Pons (tissue), 1 donor: ENCODE measurements around the gene PHACTR1.
"Not testable (repeated sequence)": the region's sequence is repeated elsewhere in the genome, so short reads cannot be mapped to it uniquely, and the experiment has no call there.

Source experiments
- DNase-seq: peaks from one replicate; pipeline ENCODE4 v3.0.0-alpha.2; 2016; ENCODE audit warnings: low spot score

PHACTR1 gene

DNA sequence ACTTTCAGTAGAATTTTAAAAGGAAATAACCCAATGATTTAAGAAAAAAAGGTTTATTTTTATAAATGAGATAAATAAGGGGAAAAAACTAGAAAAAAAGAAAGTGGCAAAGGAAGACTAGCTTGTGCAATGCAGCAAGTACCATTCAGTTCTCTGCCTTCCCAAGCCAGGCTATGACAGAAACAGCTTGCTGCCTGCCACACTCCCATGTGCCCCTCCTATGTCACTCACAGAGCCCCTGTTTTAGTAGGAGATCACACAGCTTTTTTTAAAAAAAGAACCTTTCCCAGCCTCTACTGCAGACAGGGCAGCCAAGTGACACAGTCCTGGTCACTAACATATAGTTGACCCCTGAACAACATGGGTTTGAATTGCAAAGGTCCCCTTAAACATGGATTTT lies 598.2 kb downstream of the PHACTR1 start:
- DNase-seq = no peak

DNA sequence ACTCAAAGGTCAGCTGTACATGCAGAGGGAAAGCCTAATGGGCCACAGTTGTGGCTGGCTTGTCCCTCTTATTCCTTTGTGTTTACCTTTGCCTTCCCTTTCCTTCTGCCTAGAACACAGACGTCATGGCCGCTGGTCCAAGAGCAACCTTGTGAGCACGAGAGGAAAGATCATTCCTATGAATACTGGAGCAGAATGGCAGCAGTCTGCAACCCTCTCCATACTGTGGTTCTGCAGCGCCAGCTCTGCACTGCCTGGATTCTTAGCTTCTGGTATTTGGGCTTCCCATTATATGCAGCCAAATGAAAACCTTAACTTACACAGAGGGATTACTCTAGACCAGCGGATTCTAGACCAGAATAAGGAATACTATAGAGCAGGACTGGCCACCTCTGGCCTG lies 599.3 kb downstream of the PHACTR1 start:
- DNase-seq = no peak

DNA sequence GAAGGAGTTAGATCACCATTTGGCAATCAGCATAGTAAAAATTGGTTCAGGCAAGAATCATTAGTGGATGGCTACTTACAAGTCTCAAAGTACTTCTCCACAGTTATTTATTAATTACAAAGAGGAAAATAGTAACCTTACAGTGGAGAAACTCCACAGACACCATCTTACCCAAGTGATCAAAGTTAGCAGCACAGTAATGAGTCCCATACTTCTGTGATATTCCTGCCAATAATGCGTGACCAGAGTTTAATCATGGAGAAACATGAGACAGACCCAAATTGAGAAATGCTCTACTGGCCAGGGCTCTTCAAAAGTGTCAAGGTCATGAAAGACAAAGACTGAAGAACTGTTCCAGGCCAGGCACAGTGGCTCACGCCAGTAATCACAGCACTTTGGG lies 602.3 kb downstream of the PHACTR1 start:
- no peak for DNase-seq

DNA sequence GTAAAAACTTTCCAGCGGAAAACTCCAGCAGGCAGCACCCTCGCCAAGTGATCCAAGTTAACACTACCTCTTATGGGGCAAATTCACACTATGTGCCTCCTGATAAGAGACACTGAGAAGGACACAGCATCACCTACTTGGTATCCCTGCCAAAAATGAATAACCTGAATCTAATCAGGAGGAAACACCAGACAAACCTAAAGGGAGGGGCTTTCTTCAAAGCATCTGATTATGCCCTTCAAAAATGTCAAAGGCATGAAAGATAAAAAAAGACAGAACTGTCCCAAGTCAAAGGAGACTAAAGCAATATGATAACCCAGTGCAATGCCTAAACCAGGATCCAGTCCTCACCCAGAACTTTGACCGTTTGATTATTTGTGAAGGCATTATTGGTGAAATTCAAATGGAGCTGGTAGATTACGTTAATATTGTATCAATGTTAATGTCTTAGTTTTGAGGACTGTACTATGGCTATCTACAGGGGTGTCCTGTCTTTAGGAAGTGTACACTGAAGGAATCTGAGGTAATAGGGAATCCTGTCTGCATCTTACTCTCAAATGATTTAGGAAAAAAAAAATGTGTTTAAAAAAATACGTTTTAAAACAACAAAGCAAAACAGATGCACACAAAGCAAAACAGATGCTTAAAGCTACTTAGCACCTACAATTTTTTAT lies 603.5 kb downstream of the PHACTR1 start:
- no peak for DNase-seq

DNA sequence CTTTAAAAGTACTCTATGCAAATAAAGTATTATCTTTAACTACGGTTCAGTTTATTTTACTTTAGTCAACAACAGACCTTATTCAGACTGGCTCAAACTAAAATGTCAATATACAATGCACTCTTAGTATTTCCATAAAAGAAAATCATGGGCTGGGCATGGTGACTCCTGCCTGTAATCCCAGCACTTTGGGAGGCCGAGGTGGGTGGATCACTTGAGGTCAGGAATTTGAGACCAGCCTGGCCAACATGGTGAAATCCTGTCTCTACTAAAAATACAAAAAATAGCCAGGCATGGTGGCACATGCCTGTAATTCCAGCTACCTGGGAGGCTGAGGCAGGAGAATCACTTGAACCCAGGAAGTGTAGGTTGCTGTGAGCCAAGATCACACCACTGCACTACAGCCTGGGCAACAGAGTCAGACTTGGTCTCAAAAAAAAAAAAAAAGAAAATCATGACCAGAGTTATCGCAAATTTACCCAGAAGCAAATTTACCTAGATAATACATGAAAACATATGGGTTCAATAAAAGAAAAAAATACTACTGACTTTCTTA lies 609.5 kb downstream of the PHACTR1 start:
- DNase-seq = not testable (repeated sequence)

DNA sequence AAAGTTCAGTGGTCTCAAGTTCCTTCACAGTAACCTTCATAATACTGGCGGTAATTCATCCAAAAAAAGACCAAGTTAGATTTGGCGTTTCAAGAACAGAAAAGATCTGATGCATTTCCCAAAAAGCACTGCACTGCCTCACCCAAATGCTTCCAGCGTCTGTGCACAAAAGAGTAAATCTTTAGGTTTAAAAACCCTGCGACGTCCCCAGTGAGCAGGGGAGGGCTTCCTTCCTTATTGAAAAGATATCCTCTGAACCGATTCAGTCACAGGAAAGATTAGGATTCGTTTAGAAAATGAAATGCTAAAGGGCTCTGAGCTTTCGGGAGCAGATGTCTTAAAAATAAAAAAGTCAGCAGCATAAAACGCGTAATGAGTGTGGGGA lies 611.1 kb downstream of the PHACTR1 start:
- DNase-seq = peak; percentile 37

DNA sequence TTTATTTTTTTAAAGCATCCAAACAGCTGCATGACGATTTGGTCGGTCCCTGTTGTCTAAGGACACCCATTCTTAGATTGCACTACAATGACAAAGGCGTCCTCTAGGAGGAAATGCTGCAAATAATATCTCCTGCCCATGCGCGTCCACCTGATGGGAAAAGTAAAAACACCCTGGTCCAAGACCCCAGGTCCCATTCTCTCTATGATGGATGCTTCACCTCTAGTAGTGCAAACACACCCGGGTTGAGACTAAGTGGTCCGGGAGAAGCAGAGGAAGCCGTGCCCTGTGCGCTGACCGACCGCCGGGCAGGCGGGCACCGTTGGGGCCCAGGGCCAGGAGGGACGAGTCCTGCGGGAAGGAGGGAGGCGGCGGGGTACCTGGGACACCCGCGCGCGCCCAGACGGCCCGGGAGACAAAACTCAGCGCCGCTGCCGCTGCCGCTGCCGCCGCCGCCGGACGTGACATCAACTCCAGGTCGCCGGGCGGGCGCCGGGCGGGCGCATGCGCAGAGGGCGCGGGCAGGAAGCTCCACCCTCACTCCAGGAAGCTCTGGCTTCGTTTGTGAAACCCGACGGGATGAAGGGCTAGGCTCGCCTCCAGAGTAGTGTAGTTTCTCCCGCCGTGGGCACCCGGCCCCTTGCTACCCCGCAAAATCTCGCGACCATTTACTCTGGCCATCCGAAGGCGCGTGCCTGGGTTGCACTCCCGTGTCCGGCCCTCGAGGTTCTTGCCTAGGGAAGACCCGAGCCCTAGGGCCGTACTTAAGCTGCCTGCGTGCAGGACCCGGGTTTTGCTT lies 611.7 kb downstream of the PHACTR1 start, which contains the start of gene TBC1D7:
TSS of gene TBC1D7 (minus strand) at position 462 of the 799 bp plus-strand sequence. CDS start 1,639 bp downstream, outside the sequence.
- peak; percentile 88 for DNase-seq

DNA sequence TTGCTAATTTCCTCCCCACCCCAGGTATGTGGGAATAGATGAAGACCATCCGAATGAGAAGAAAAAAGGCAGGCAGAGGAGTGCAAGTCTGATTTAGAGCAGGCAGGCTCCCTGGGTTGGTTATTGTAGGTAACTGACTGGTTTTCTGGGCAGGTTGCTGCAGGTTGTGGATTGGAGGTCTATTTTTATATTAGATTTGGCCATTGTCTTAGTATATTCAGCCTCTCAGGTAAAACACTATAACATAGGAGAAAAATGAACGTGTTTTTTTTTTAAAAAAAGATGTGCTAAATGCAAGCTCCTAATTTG lies 612.3 kb downstream of the PHACTR1 start:
- peak; percentile 16 for DNase-seq

DNA sequence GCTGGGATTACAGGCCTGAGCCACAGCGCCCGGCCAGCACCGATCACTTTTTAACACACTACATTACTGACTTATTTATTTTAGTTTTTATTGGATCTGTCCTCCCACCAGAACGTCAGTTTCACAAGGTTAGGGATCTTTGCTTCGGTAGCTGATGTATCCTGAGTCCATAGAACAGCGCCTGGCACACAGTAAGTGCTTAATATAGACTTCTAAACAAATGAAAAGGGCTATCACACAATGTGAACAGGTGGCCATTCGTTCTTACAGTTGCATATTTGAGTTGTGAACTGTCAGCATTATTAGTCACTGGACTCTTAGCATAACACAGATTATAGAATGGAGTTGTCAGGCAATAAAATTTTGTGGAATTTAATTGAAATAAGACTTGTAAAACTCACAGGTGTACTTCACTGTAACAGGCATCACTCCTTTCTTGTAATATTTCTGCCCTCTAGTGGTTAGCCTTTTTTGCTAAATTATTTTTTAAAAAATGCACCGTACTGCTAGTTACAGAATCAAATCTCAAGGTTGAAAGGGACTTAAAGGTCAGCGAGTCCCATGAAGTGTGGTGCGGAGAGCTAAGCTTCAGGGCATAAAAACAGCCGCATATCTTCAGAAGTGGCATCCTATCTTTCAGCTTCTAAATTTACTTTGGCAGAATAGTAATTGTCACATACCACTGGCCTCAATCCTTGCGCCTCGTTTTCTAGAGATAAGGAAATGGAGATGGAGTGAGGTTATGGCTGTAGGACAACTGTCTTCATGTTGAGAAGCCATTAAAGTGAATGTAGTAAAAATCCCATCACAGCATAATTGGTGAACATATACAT lies 615.2 kb downstream of the PHACTR1 start:
- DNase-seq = peak; percentile 62

DNA sequence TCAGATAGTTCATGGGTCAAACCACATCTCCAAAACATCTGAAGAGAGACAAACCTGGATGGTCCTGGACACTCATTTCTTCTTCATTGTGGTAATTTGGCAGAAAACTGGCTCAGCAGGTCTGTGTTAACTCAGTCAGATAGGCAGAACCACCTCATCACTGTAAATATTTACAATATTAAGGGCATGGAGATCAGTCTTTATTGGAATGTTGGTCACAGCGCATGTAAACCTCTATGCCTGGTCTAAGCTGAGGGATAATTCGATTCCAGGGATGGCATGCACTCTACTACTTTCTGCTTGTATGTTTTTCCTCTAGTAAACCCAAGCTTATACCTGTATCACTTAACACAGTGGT lies 615.8 kb downstream of the PHACTR1 start:
- DNase-seq = no peak

DNA sequence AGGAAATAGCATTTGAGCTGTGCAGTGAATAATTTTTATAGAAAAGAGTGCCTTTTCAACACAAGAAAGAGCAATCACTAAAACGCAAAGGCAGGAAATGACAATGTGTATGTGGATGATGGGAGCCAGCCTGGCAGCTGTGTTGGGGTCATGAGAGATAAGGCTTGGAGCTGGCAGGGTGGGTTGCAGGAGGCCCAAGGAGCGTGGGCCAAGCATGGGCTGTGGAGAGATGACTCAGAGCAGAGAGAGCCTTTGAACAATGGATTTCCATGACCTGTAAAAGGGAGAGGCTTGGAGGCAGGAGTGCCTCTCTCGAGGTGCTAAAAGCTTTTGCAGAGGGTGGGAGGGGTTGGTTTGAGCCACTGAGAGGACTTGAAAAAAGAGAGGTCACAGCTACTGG lies 618.4 kb downstream of the PHACTR1 start:
- no peak for DNase-seq

DNA sequence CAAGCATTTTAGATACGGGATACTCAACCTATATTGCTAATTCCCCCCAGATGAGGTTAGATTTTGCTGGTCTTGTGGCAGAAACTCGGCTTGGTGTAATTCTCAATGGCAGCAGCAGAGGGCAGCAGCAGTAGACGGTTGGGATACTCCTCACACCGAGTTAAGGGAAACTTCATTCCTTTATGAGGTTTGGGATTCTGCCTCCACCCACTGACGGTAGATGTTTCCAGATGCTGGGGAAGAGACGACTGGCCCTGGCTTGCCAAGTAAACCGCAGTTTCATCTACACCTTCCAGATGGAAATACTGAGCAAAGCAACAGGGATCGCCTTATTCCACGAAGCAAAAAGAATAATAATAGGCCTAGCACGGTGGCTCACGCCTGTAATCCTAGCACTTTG lies 620.0 kb downstream of the PHACTR1 start:
- DNase-seq = peak; percentile 79

DNA sequence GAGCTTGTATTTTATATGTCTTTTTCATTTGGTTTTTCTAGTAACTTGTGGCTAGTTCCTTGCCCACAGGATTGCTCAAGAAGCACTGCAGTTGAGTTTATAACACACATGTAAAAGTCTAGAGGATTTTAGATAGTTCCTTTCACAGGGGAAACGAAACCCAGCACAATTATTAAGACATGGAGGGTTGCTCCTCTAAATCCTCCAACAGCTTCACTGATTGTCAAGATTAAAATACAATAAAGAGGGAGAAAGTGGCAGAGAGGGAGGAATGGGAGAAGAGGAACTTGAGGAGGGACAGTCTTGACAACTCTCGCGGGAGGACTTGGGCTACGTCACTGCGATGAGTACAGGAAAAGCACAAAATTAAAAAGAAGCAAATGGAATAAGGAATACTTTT lies 621.5 kb downstream of the PHACTR1 start:
- peak; percentile 32 for DNase-seq
